HEK293T (cell line): Measurements from ENCODE around the gene SLC18A2.

Experiments
- BHLHE40 ChIP-seq: fragments of 450-650 bp; IDR thresholded peaks from 2 replicates; pipeline ENCODE4 v1.6.1; 2016; ENCODE audit warnings: mild to moderate bottlenecking, moderate library complexity, borderline replicate concordance
- ELF4 ChIP-seq: fragments of 450-650 bp; IDR thresholded peaks from 2 replicates; pipeline ENCODE4 v1.6.1; 2017; ENCODE audit warnings: antibody characterized with exemption
- FOXA1 ChIP-seq: fragments of 450-650 bp; IDR thresholded peaks from 2 replicates; pipeline ENCODE4 v1.6.1; 2016; ENCODE audit warnings: mild to moderate bottlenecking
- FOXK2 ChIP-seq: fragments of 450-650 bp; IDR thresholded peaks from 2 replicates; pipeline ENCODE4 v1.6.1; 2016; ENCODE audit warnings: mild to moderate bottlenecking
- FOXM1 ChIP-seq: fragments of 450-650 bp; IDR thresholded peaks from 2 replicates; pipeline ENCODE4 v1.6.1; 2017; ENCODE audit warnings: mild to moderate bottlenecking, borderline replicate concordance
- HDGF ChIP-seq: fragments of 450-650 bp; IDR thresholded peaks from 2 replicates; pipeline ENCODE4 v1.6.1; 2017; ENCODE audit warnings: antibody characterized with exemption, borderline replicate concordance
- L3MBTL2 ChIP-seq: fragments of 450-650 bp; conservative IDR thresholded peaks from 2 replicates; pipeline ENCODE4 v1.6.1; 2016; ENCODE audit warnings: mild to moderate bottlenecking
- LEF1 ChIP-seq: fragments of 450-650 bp; IDR thresholded peaks from 2 replicates; pipeline ENCODE4 v1.6.1; 2017; ENCODE audit warnings: mild to moderate bottlenecking, borderline replicate concordance
- PKNOX1 ChIP-seq: fragments of 450-650 bp; IDR thresholded peaks from 2 replicates; pipeline ENCODE4 v1.6.1; 2016
- SP1 ChIP-seq: fragments of 450-650 bp; IDR thresholded peaks from 2 replicates; pipeline ENCODE4 v1.6.1; 2017
- TARDBP ChIP-seq: fragments of 450-650 bp; IDR thresholded peaks from 2 replicates; pipeline ENCODE4 v1.6.1; 2016
- ZNF384 ChIP-seq: fragments of 450-650 bp; IDR thresholded peaks from 2 replicates; pipeline ENCODE4 v1.6.1; 2016

- no peak for TF ChIP-seq FOXM1
- TF ChIP-seq ELF4 = no peak
- no peak for TF ChIP-seq LEF1
- no peak for TF ChIP-seq L3MBTL2
- no peak for TF ChIP-seq ZNF384
- TF ChIP-seq PKNOX1 = no peak
- TF ChIP-seq TARDBP = no peak
- no peak for TF ChIP-seq SP1
- no peak for TF ChIP-seq FOXK2
- TF ChIP-seq HDGF = no peak
- no peak for TF ChIP-seq FOXA1
- TF ChIP-seq BHLHE40 = no peak
Measured at GRCh38 chr10:117254774-117255735, 14.1 kb downstream of the SLC18A2 start.
